Measurements from ENCODE around the gene MCF2L2. TPM values are rescaled to one million over a fixed set of nuclear protein-coding genes. Genes with fewer than 3 reads are reported as not detected.
"Not testable (repeated sequence)": the region's sequence is repeated elsewhere in the genome, so short reads cannot be mapped to it uniquely, and the experiment has no call there.

Gene MCF2L2
- total RNA-seq, 1 donor from 2014 or later = 0.16 TPM

DNA sequence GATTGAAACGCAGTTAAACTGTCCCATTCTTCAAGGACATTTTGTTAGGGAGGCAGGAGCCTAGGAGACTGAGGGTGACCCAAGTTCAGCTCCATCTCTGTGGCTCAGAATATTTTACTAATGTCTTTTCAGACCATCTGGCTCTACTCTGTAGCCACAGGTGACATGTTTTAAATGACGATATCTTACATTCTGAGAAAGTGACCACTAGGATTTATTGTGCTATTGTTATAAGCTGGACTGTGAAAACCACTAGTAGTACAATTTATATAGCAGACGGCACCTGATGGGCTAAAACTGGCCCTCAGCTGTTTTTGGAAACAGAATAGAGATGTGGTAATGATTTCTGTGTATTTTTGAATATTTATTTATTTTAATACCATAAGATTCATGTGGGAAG, 55.5 kb downstream of the MCF2L2 start:
- DNase-seq (ENCODE audit: low spot score) = no peak

- DNase-seq (ENCODE audit: low spot score) = not testable (repeated sequence)
Measured at GRCh38 chr3:183371600-183371968, 56.8 kb downstream of the MCF2L2 start.

DNA sequence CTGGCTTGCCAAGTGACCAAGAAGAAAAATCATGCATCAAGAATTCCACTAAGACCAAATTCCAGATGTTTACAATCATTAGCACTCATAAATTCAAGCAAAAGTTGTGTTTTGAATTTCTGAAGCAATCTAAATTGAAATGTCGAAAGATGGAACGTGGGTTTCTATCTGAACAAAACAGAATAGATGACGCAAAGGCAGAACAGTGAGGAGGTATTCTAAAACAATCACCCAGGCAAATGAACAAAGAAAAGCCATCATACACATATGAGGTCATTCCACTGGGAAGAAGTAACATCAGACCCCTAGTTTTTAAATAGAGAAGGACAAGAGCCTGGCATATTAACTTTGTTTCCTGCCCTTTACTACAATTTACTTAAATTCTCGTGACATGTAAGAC, 58.0 kb downstream of the MCF2L2 start:
- DNase-seq (ENCODE audit: low spot score) = no peak

GRCh38 chr3:183369627-183370026, 58.8 kb downstream of the MCF2L2 start:
- DNase-seq (ENCODE audit: low spot score) = no peak

DNA sequence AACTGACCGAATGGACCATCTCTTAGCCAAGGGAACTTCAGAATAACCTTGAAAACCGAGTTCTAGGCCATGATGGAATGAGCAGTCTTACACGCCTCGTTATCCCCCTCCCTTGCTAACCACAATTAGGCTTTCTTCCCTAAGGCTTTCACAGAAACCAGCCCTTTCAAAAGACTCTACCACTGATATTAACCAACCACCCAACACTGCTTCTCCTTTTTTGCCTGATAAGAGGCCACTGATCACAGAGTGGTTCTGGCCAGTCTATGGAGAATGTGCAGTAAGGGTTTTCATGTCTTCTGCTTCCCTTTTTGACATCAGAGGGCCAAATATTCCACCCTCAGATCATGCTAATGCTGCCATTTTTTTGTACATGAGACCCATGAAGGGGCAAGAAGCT, 59.3 kb downstream of the MCF2L2 start:
- DNase-seq (ENCODE audit: low spot score) = no peak

DNA sequence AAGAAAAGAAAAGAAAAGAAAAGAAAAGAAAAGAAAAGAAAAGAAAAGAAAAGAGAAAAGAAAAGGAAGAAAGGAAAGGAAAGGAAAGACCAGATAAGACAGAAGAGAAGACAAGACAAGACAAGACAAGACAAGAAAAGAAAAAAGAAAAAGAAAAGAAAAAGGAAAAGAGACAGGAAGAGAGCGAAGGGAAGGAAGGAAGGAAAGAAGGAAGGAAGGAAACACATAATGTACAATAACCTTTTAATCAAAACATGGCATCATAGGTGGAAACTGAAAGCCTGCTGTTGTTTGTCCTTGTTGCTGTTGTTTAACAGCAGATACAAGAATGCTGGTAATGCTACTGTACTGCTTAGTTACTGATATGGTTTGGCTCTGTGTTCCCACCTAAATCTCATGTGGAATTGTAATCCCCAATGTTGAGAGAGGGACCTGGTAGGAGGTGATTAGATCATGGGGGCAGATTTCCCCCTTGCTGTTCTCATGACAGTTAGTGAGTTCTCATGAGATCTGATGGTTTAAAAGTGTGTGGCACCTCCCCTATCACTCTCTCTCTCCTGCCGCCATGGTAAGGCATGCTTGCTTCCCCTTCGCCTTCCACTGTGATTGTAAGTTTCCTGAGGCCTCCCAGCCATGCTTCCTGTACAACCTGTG, 67.3 kb downstream of the MCF2L2 start:
- DNase-seq (ENCODE audit: low spot score) = no peak

DNA sequence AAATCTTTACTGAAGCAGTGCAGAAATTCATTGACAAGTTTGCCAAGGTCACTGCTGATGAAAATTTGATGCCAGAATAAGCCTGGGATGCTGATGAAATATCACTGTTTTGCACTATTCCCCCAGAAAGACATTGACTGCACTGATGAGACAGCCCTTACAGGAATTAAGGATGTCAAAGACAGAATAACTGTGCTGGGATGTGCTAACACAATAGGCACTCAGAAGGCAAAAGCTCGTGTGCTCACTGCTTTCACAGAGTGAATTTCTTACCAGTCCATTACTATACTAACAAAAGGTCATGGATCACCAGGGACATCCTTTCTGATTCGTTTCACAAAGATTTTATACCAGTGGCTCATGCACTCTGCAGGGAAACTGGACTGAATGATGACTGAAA, 69.4 kb downstream of the MCF2L2 start:
- DNase-seq (ENCODE audit: low spot score) = no peak

DNA sequence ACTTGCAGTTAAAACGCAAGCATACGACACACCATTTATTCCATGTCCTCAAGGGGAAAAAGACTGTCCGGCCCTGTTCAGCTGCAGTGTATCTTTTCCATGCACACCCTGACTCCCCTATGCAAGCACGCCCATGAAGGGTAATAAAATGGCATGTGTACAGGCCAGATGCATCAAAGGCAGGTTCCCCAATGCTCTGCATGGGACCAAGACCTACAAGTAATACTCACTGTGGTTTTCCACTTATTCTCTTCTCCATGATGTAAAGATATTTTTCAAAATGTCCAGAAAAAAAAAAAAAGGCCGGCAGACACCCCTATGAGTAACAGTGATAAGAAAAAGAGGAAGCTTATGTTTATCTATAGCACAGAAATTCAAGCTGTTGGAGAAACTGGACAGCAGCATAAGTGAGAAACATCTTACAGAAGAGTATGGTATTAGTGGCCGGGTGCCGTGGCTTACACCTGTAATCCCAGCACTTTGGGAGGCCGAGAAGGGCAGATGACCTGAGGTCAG, 70.8 kb downstream of the MCF2L2 start:
- no peak for DNase-seq (ENCODE audit: low spot score)

GRCh38 chr3:183356920-183357319, 71.5 kb downstream of the MCF2L2 start:
- DNase-seq (ENCODE audit: low spot score) = no peak

DNA sequence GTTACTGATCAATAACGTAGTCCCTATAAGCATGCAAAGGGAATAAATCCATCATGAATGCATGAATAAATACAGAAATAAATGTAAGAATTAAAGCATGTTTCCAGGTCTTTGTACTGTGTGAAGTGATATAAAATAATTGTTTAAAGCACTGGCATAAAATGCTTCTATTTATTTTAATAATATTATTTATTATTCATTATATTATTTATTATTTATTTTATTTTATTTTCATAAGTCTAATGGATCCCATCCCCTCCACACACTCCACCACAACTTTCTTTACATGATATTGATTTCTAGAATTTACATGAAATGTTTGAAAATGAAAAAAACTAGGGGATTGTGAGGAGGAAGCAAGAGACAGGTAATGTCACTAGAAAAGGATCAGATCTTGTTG, 73.5 kb downstream of the MCF2L2 start:
- no peak for DNase-seq (ENCODE audit: low spot score)

GRCh38 chr3:183354325-183354831, 74.0 kb downstream of the MCF2L2 start:
- DNase-seq (ENCODE audit: low spot score) = no peak

- DNase-seq (ENCODE audit: low spot score) = no peak
Measured at GRCh38 chr3:183353421-183353820, 75.0 kb downstream of the MCF2L2 start.

- DNase-seq (ENCODE audit: low spot score) = no peak
Measured at GRCh38 chr3:183350164-183350563, 78.3 kb downstream of the MCF2L2 start.

DNA sequence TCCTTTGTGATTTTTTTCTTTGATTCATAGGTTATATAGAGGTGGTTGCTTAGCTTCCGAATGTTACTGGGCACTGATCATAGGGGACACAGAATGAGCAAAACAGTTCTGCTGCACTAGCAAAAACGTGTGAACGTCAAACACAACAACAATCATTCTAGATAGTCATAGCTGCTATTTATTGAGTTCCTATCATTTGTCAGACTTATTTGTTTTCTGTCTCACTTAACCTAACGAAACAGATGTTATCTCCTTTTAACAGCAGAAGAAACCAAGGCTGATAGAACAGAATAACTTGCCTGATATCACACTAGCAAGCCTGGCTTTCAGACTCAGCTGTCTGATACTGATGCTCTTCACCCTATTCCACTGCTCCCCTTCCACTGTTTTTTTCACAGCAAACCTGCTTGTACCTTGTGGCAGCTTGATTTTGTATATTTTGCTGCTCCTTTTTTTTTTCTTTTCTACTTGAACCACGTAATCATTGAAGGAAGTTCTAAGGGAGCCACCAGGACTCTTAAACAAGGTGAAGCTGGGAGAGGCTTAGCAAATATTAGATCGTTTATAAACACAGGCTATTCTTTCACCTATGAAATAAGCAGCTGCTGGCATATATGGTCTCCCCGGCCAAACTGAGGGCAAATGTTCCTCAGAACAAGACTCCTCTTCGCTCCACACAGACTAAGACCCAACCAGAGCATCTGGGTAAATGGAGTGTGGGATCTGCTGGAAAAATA, 78.8 kb downstream of the MCF2L2 start:
- DNase-seq (ENCODE audit: low spot score) = no peak

DNA sequence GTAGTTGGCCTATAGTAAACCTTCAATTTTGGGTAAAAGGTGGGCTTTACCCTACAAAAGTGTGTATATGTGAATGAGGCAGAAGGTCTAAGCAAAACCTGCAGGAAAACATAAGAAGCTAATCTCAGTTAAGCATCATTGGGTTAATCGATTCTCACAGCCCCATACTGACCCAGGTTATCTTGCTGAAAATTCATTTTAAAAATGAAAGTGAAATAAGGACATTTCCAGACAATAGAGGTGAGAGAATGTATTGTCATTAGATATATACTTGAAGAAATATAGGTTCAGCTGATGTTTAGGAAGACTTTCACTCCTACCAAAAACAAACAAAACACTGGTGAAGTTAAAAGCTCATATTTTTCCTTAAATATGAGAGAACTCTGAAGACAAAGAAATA, 85.6 kb downstream of the MCF2L2 start:
- DNase-seq (ENCODE audit: low spot score) = no peak

DNA sequence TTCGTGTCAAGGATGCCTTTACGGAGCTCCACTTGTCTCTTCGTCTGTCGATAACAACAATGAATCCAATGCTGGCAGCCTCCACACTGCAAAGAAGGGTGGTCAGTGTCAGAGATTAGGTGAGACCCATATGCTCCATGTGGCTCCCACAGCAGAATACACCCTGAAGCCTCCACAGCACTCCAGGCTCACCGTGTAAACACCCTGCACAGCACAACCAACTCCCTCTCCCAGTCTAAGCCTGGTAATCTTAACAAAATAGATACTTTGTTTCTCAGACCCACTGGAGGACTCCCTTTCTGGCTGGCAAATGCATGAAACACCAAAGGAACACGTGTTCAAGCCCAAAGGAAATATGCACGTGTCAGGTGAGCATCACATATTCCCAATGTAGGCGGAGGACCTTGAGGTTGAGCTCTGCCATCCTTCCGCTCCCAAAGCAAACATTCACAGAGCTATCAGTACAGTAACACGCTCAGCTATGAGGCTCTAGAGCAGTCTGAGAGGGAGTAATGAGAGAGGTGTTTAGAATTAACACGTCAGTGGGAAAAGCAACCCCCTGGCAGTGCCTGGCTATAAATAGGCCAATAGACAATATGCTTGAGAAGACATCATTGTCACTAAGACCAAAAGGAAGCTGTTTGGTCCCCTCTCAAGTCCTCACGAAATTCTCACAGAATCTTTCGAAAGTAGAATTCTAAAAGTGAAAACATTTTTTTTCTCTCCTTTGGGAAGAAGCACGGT, 86.7 kb downstream of the MCF2L2 start:
- DNase-seq (ENCODE audit: low spot score) = no peak

- DNase-seq (ENCODE audit: low spot score) = no peak
Measured at GRCh38 chr3:183340222-183340621, 88.2 kb downstream of the MCF2L2 start.

- DNase-seq (ENCODE audit: low spot score) = no peak
Measured at GRCh38 chr3:183339461-183340086, 88.8 kb downstream of the MCF2L2 start.

DNA sequence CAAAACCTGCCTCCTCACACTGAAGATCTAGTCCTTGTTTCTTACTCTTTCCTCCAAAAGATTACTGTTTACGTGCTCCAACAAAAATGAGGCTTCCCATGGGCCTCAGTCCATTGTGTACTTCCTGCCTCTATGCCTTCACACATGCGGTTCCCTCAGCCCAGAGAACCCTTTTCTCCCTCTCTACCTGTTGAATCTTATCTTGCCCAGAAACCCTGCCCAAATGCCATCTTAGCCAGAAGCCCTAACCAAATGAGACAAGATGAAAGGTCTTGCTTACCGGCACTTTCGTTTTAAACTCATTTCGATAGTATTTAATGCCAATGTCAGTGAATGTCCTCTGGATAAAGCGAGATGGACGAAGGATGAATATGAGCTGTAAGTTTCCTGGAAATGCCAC, 89.9 kb downstream of the MCF2L2 start:
- no peak for DNase-seq (ENCODE audit: low spot score)

DNA sequence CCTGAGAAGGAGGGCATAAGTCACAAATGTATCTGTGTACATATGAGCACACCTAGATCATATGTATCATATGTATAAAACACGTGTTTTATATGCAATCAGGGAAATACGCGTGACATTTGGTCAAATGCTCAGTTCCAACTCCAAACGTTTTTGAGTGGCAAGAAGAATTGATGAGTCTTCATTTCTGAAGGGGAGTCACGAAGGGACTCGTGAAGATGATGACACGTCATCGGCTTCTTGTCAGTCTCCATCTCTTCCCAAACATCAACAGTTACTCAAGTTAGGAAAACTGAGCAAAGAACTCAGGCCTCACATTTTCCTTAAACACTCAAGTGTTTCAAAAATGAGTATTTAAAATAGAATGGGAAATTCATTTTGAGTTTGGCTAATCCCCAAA, 95.9 kb downstream of the MCF2L2 start:
- no peak for DNase-seq (ENCODE audit: low spot score)

- DNase-seq (ENCODE audit: low spot score) = no peak
Measured at GRCh38 chr3:183331498-183331897, 96.9 kb downstream of the MCF2L2 start.

GRCh38 chr3:183330881-183331280, 97.5 kb downstream of the MCF2L2 start:
- DNase-seq (ENCODE audit: low spot score) = no peak
